HG03571 (cell line): ENCODE data around the gene SWSAP1.

ENCODE experiments used
- ATAC-seq: cut with Tn5 transposase; IDR thresholded peaks from one replicate; pipeline ENCODE4 v1.9.1; 2021; ENCODE audit not compliant: unreplicated experiment

Gene SWSAP1

GRCh38 chr19:11408591-11408990 lies 34.1 kb downstream of the SWSAP1 start:
- no peak for ATAC-seq

- ATAC-seq, result no peak
Observed at GRCh38 chr19:11410682-11411081, 36.2 kb downstream of the SWSAP1 start.

- ATAC-seq, result no peak
Observed at GRCh38 chr19:11414544-11414943, 40.1 kb downstream of the SWSAP1 start.

DNA sequence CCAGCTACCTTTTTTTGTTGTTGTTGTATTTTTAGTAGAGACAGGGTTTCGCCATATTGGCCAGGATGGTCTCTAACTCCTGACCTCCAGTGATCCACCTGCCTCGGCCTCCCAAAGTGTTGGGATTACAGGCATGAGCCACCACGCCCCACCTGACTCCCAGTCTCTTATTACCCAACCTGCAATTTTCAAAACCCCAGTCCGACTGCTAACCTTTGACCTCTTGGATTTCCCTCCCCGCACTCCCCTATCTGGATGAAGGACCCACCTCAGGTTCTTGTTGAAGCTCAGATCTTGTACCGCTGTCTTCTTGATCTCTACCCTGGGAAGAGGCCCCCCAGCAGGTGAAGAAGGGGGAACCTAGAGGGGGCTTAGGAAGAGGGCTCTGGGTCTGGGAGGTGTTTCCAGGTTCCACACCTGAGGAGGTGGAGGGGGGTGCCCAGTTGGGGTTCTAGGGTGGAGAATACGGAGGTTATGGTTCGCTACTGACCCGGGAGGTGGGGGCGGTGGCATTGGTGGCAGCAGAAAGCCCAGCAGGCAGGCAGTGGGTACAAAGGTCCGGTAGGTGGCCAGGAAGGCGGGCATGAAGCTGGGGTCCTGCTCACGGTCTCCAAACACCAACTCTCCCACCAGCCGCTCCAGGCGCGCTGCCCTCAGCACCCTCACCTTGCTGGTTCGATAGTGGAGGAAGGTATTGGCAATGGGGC lies 42.0 kb downstream of the SWSAP1 start:
- ATAC-seq, result no peak

DNA sequence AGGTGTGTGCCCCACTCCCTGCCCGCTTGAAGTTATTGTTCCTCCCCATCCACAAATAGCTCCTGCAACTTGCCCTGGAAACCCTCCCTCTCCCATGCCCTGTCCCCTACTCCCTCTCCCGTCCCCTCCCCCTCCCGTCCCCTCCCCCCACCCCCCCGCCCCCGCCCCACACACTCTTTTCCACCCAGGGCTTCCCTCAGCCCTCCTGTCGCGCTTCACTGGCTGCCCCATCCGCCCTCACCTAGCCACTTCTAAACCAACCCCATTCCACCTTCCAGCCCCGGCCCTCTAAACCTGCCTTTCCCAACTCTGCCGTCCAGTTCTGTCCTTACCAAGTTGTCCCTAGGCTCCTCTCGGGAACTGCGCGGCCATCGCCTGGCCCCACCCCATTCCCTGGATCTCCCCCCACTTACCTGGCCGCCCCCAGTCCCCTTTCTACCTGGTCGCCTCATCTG lies 43.7 kb downstream of the SWSAP1 start:
- ATAC-seq, result no peak

- no peak for ATAC-seq
Observed at GRCh38 chr19:11418549-11419506, 44.4 kb downstream of the SWSAP1 start, which contains the start of gene RGL3. RGL3 (minus strand) TSS chr19:11419314; CDS start chr19:11419278, 36 bp downstream.

- ATAC-seq, result no peak
Observed at GRCh38 chr19:11420429-11421370, 46.2 kb downstream of the SWSAP1 start.

DNA sequence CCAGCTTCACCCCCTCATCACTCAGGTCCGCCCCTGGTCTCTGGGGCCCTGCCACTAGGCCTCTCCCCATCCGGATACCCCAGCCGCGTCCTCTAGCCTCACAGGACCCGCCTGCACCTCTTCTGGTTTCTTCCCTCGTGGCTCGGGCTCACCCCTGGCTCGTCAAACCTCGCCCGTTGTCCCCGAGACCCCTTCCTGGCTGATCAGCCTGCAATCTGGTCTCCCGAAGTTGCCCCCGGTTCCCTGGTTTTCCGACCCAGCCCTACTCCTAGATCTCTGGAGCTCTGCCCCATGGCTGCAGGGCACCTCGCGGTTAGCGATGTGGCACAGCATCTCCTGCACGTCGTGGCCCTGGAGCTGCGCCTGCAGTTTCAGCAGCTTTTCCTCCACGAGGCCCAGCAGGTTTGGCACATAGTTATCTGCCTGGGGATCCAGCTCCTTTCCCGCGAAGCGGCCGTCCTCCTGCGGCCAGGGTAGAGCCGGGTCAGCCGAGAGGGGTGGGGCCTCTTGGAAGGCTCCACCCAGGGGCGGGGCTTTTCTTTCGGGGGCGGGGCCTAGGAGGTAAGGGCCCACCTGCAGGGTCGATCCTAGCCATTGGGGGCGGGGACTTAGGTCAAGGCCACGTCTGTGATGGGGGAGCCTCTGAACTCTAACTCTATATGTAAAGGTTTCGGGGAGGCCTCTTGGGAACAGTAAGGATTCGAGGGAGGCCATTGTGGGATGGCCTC lies 47.1 kb downstream of the SWSAP1 start:
- ATAC-seq, result no peak

GRCh38 chr19:11422163-11423065 lies 47.9 kb downstream of the SWSAP1 start:
- no peak for ATAC-seq

- ATAC-seq, result no peak
Observed at GRCh38 chr19:11423164-11423790, 48.8 kb downstream of the SWSAP1 start.

DNA sequence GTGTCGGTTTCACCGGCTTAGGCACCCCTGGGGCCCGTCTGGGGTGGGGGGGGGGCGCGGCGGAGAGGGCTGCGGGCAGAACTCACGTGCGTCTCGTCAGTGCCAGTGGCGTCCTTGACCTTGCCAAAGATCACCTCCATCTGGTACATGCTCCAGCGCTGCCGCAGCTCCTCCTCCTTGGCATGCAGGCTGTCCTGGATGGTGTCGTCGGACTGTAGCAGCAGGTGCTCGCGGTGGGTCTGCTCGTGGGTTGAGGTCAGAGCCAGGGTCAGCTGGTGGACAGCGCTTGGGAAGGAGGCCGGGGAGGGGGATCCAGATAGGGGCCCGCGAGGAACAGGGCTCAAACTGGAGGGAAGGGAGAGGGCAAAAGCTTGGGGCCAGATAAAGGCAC lies 49.3 kb downstream of the SWSAP1 start:
- ATAC-seq, result no peak
